Coronary artery (tissue), 2 donors: ENCODE results near the gene GAP43.
A peak's percentile ranks its signal among the peaks of the same experiment; 100 is the strongest.

ENCODE experiments used
- DNase-seq: peaks from one replicate; pipeline ENCODE4 v3.0.0-alpha.2; 2017; ENCODE audit warnings: low spot score
- H3K27ac ChIP-seq, 2 donors: fragments of 200-600 bp; sonication (generic); one replicate each; pipeline ENCODE4 v1.5.1; 2016 to 2019
- H3K4me3 ChIP-seq: fragments of 200-600 bp; sonication (generic); 2 replicates; pipeline ENCODE4 v1.5.1; 2016; ENCODE audit warnings: mild to moderate bottlenecking, moderate library complexity
- CTCF ChIP-seq: fragments of 200-600 bp; sonication (generic); IDR thresholded peaks from one replicate; pipeline ENCODE4 v1.5.1; 2019; ENCODE audit warnings: antibody characterized with exemption

GAP43 gene

GRCh38 chr3:115659253-115660220 is 36.2 kb downstream of the GAP43 start:
- DNase-seq: no peak
- no peak for TF ChIP-seq CTCF
- Histone ChIP-seq H3K4me3 (peak overlapping the region; percentile 75), H3K27ac (peak overlapping the region; percentile 91 to 99)

- no peak for TF ChIP-seq CTCF
- Histone ChIP-seq H3K27ac (peak overlapping the region in 1 of 2 donors; percentile 91), H3K4me3 (no peak overlapping the region)
- DNase-seq: no peak
These were observed 37.5 kb downstream of the GAP43 start for GRCh38 chr3:115660646-115661337.

GRCh38 chr3:115662356-115662755 is 39.0 kb downstream of the GAP43 start:
- no peak for DNase-seq
- no peak for TF ChIP-seq CTCF

GRCh38 chr3:115663414-115663813 is 40.1 kb downstream of the GAP43 start:
- no peak for TF ChIP-seq CTCF
- no peak overlapping the region for H3K4me3 ChIP-seq
- DNase-seq: no peak
- H3K27ac ChIP-seq: no peak overlapping the region

More at GRCh38 chr3:115662356-115662755, 39.0 kb downstream of the GAP43 start:
- Histone ChIP-seq H3K27ac (no peak overlapping the region), H3K4me3 (no peak overlapping the region)

- H3K4me3 ChIP-seq: no peak overlapping the region
- no peak for DNase-seq
- H3K27ac ChIP-seq: peak overlapping the region; percentile 58 to 69
- TF ChIP-seq CTCF: no peak
These were observed 42.8 kb downstream of the GAP43 start for GRCh38 chr3:115666081-115666480.

- no peak for DNase-seq
- no peak for TF ChIP-seq CTCF
- Histone ChIP-seq H3K27ac (peak overlapping the region; percentile 58 to 69), H3K4me3 (no peak overlapping the region)
These were observed 43.8 kb downstream of the GAP43 start for GRCh38 chr3:115666920-115667737.
